ENCODE results near the gene EPB41L4B.

EPB41L4B gene

GRCh38 chr9:109319626-109320241 is 1.1 kb downstream of the EPB41L4B start:
- FAIRE-seq: no peak

GRCh38 chr9:109319017-109319625 is 1.7 kb downstream of the EPB41L4B start:
- no peak for FAIRE-seq

- no peak for FAIRE-seq
Measured at GRCh38 chr9:109317979-109318741, 2.7 kb downstream of the EPB41L4B start.

- FAIRE-seq: no peak
Measured at GRCh38 chr9:109317311-109317978, 3.4 kb downstream of the EPB41L4B start.

- no peak for FAIRE-seq
Measured at GRCh38 chr9:109316207-109316640, 4.6 kb downstream of the EPB41L4B start.

- FAIRE-seq: no peak
Measured at GRCh38 chr9:109315480-109316206, 5.2 kb downstream of the EPB41L4B start.

GRCh38 chr9:109314011-109314531 is 6.8 kb downstream of the EPB41L4B start:
- FAIRE-seq: no peak

- no peak for FAIRE-seq
Measured at GRCh38 chr9:109313351-109313750, 7.5 kb downstream of the EPB41L4B start.

GRCh38 chr9:109312783-109313182 is 8.1 kb downstream of the EPB41L4B start:
- FAIRE-seq: no peak

- no peak for FAIRE-seq
Measured at GRCh38 chr9:109311731-109312130, 9.1 kb downstream of the EPB41L4B start.

GRCh38 chr9:109311286-109311685 is 9.6 kb downstream of the EPB41L4B start:
- FAIRE-seq: no peak

- FAIRE-seq: no peak
Measured at GRCh38 chr9:109310486-109310901, 10.4 kb downstream of the EPB41L4B start.

GRCh38 chr9:109309282-109309681 is 11.6 kb downstream of the EPB41L4B start:
- no peak for FAIRE-seq

GRCh38 chr9:109307380-109308240 is 13.2 kb downstream of the EPB41L4B start:
- FAIRE-seq: no peak

GRCh38 chr9:109305801-109306200 is 15.1 kb downstream of the EPB41L4B start:
- no peak for FAIRE-seq

GRCh38 chr9:109304347-109304746 is 16.5 kb downstream of the EPB41L4B start:
- FAIRE-seq: no peak

GRCh38 chr9:109303900-109304299 is 17.0 kb downstream of the EPB41L4B start:
- no peak for FAIRE-seq

- no peak for FAIRE-seq
Measured at GRCh38 chr9:109302606-109303005, 18.3 kb downstream of the EPB41L4B start.

GRCh38 chr9:109301012-109301411 is 19.8 kb downstream of the EPB41L4B start:
- FAIRE-seq: no peak

GRCh38 chr9:109299891-109300290 is 21.0 kb downstream of the EPB41L4B start:
- FAIRE-seq: no peak

- FAIRE-seq: no peak
Measured at GRCh38 chr9:109297899-109298298, 23.0 kb downstream of the EPB41L4B start.

Data from TTC549 (cell line).